AG09319 (cell line): ENCODE measurements around the gene METAP1.
"Not testable (repeated sequence)": the region's sequence is repeated elsewhere in the genome, so short reads cannot be mapped to it uniquely, and the experiment has no call there.

Experiments used
- DNase-seq: peaks from one replicate; pipeline ENCODE4 v3.0.0-alpha.2; 2010; ENCODE audit warnings: low read depth; ENCODE audit errors: extremely low read depth
- CTCF ChIP-seq: IDR thresholded peaks from 2 replicates; pipeline ENCODE4 v1.5.1; 2011; ENCODE audit warnings: low read depth, mild to moderate bottlenecking, inconsistent platforms, low read length, moderate library complexity

The METAP1 gene

GRCh38 chr4:98977557-98977956 lies 18.0 kb upstream of the METAP1 start:
- no peak for TF ChIP-seq CTCF
- no peak for DNase-seq

GRCh38 chr4:98987720-98988119 lies 7.8 kb upstream of the METAP1 start:
- no peak for DNase-seq
- TF ChIP-seq CTCF: no peak

- not testable (repeated sequence) for DNase-seq
These were observed 2.7 kb upstream of the METAP1 start for GRCh38 chr4:98992835-98993234.

GRCh38 chr4:98993419-98994071 lies 2.0 kb upstream of the METAP1 start:
- TF ChIP-seq CTCF: no peak
- no peak for DNase-seq

- no peak for TF ChIP-seq CTCF
- no peak for DNase-seq
These were observed 893 bp upstream of the METAP1 start for GRCh38 chr4:98994474-98995182.

GRCh38 chr4:98996056-98996764 lies 689 bp downstream of the METAP1 start:
- no peak for DNase-seq

GRCh38 chr4:98996765-98997068 lies 1.2 kb downstream of the METAP1 start:
- no peak for TF ChIP-seq CTCF
- no peak for DNase-seq

More at GRCh38 chr4:98996056-98996764, 689 bp downstream of the METAP1 start:
- TF ChIP-seq CTCF: no peak
